HEK293 (cell line): Measurements from ENCODE around the gene RGPD8.

Experiments used
- CTCF ChIA-PET: fragments of 350-600 bp; formaldehyde crosslinking; extraction: SDS; loops from one replicate; lab custom pipeline; 2021; ENCODE audit warnings: antibody characterized with exemption; lab: Yijun Ruan, JAX
- POLR2A ChIA-PET: fragments of 300-600 bp; formaldehyde crosslinking; extraction: SDS; loops from one replicate; lab custom pipeline; 2020; ENCODE audit warnings: antibody characterized with exemption, inconsistent platforms; lab: Yijun Ruan, JAX
- H3K27ac ChIP-seq: fragments of 200-500 bp; sonication (Bioruptor generic); 2 replicates; pipeline ENCODE4 v1.5.1; 2014; ENCODE audit warnings: low read depth, low read length, control low read depth, inconsistent platforms; ENCODE audit errors: extremely low read depth
- H3K36me3 ChIP-seq, 2 experiments: fragments of 200-500 bp in 1 of 2; sonication (Bioruptor generic) in 1 of 2; 1 replicate in 1 of 2; 2 replicates in 1 of 2; pipeline ENCODE4 v1.5.1; 2014 to 2017; ENCODE audit warnings: inconsistent platforms in 2 of 2, low read length in 2 of 2; ENCODE audit not compliant: control insufficient read depth in 2 of 2, insufficient read depth in 1 of 2
- H3K4me1 ChIP-seq: fragments of 200-500 bp; sonication (Bioruptor generic); 2 replicates; pipeline ENCODE4 v1.5.1; 2014; ENCODE audit warnings: mild to moderate bottlenecking, low read length, inconsistent platforms; ENCODE audit not compliant: control insufficient read depth, insufficient read depth
- H3K4me3 ChIP-seq: 2 replicates; pipeline ENCODE4 v1.5.1; 2011; ENCODE audit warnings: low read depth, mild to moderate bottlenecking, control low read depth, low read length, moderate library complexity
- H3K9me3 ChIP-seq: fragments of 200-500 bp; sonication (Bioruptor generic); 2 replicates; pipeline ENCODE4 v1.5.1; 2014; ENCODE audit warnings: low read depth, low read length, inconsistent platforms; ENCODE audit not compliant: control insufficient read depth, insufficient read depth
- GLIS1 ChIP-seq: fragments of 450-650 bp; formaldehyde crosslinking; IDR thresholded peaks from 2 replicates; pipeline ENCODE4 v1.5.1; 2016; ENCODE audit warnings: missing biosample characterization, missing genetic modification characterization
- IKZF3 ChIP-seq: fragments of 450-650 bp; IDR thresholded peaks from 2 replicates; pipeline ENCODE4 v1.5.0; 2018; ENCODE audit warnings: missing biosample characterization, mild to moderate bottlenecking, missing genetic modification characterization, moderate library complexity
- KLF8 ChIP-seq: fragments of 450-650 bp; formaldehyde crosslinking; IDR thresholded peaks from 2 replicates; pipeline ENCODE4 v1.5.1; 2016; ENCODE audit warnings: missing biosample characterization, missing genetic modification characterization
- OVOL3 ChIP-seq: fragments of 450-650 bp; formaldehyde crosslinking; IDR thresholded peaks from 2 replicates; pipeline ENCODE4 v1.5.1; 2016; ENCODE audit warnings: missing biosample characterization, missing genetic modification characterization
- ZNF184 ChIP-seq: fragments of 450-650 bp; IDR thresholded peaks from 2 replicates; pipeline ENCODE4 v1.5.1; 2018; ENCODE audit warnings: missing biosample characterization, mild to moderate bottlenecking, missing genetic modification characterization
- ZNF211 ChIP-seq: fragments of 450-650 bp; formaldehyde crosslinking; IDR thresholded peaks from 2 replicates; pipeline ENCODE4 v1.5.1; 2016; ENCODE audit warnings: low read depth, missing biosample characterization, missing genetic modification characterization
- ZNF335 ChIP-seq: fragments of 450-650 bp; formaldehyde crosslinking; conservative IDR thresholded peaks from 2 replicates; pipeline ENCODE4 v1.5.1; 2016; ENCODE audit warnings: missing biosample characterization, missing genetic modification characterization
- ZNF37A ChIP-seq: fragments of 450-650 bp; IDR thresholded peaks from 2 replicates; pipeline ENCODE4 v1.5.1; 2018; ENCODE audit warnings: missing biosample characterization, missing genetic modification characterization
- ZNF394 ChIP-seq: fragments of 450-650 bp; formaldehyde crosslinking; IDR thresholded peaks from 2 replicates; pipeline ENCODE4 v1.5.1; 2016; ENCODE audit warnings: missing biosample characterization, missing genetic modification characterization, mild to moderate bottlenecking, moderate library complexity, borderline replicate concordance
- ZNF558 ChIP-seq: fragments of 450-650 bp; formaldehyde crosslinking; IDR thresholded peaks from 2 replicates; pipeline ENCODE4 v1.5.1; 2016; ENCODE audit warnings: missing biosample characterization, missing genetic modification characterization
- ZNF654 ChIP-seq: fragments of 450-650 bp; formaldehyde crosslinking; IDR thresholded peaks from 2 replicates; pipeline ENCODE4 v1.5.1; 2016; ENCODE audit warnings: low read depth, missing biosample characterization, missing genetic modification characterization
- ZNF777 ChIP-seq: fragments of 450-650 bp; formaldehyde crosslinking; IDR thresholded peaks from 2 replicates; pipeline ENCODE4 v1.5.1; 2017; ENCODE audit warnings: missing biosample characterization, missing genetic modification characterization, borderline replicate concordance
- ZNF791 ChIP-seq: fragments of 450-650 bp; formaldehyde crosslinking; IDR thresholded peaks from 2 replicates; pipeline ENCODE4 v1.5.1; 2016; ENCODE audit warnings: missing biosample characterization, missing genetic modification characterization
- TF ChIP-seq, protein P1 (sequence below): fragments of 450-650 bp; formaldehyde crosslinking; optimal IDR thresholded peaks from 2 replicates; pipeline ENCODE3; 2016; ENCODE audit warnings: missing biosample characterization, mild to moderate bottlenecking, missing genetic modification characterization
- TF ChIP-seq, protein P2 (sequence below): fragments of 450-650 bp; formaldehyde crosslinking; IDR thresholded peaks from 2 replicates; pipeline ENCODE4 v1.5.1; 2017; ENCODE audit warnings: missing biosample characterization, missing genetic modification characterization

RGPD8 gene

DNA sequence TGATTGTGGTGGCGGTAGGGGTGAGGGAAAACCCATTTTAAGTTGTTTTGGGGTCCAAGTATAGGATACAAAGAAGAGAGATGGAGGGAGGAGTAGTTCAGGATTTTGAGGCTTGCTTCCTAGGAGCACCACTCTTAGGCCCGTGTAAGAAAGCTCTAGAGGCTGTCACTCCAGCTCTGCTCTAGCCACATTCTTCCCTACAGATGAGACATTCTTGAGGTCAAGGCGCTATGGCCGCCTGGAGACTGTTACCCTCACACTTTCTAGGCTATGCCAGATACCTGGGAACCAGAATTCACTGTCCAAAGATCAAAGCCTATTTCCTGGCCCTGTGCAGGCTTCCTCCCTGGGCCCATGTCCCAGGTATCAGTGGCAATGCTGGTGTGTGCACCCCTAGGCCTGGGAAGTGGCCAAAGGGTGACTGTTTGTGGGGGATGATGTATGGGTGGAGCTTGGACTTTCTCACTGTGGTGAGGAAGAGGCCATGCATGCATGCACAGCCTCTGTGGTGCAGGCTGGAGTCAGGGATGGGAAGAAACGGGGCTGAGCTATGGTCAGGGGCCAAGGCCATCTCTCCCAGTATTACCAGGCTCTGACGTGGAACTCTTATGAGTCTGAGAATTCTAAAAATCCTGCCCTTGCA lies 41.5 kb upstream of the RGPD8 start:
- no peak overlapping the region for H3K27ac ChIP-seq
- no peaks in the 10 kb centered on the region for H3K36me3 ChIP-seq
- H3K9me3 ChIP-seq: no peaks in the 10 kb centered on the region
- TF ChIP-seq OVOL3 (tag by site-specific recombination) (no peak), ZNF394 (tag by site-specific recombination) (no peak), ZNF791 (tag by site-specific recombination) (no peak), GLIS1 (no peak)
- TF ChIP-seq, protein P1, sequence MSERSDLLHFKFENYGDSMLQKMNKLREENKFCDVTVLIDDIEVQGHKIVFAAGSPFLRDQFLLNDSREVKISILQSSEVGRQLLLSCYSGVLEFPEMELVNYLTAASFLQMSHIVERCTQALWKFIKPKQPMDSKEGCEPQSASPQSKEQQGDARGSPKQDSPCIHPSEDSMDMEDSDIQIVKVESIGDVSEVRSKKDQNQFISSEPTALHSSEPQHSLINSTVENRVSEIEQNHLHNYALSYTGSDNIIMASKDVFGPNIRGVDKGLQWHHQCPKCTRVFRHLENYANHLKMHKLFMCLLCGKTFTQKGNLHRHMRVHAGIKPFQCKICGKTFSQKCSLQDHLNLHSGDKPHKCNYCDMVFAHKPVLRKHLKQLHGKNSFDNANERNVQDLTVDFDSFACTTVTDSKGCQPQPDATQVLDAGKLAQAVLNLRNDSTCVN: no peak
- H3K4me3 ChIP-seq: no peak overlapping the region
- ChIA-PET CTCF (no interaction called here), POLR2A (no interaction called here)
- H3K4me1 ChIP-seq: no peaks in the 10 kb centered on the region

DNA sequence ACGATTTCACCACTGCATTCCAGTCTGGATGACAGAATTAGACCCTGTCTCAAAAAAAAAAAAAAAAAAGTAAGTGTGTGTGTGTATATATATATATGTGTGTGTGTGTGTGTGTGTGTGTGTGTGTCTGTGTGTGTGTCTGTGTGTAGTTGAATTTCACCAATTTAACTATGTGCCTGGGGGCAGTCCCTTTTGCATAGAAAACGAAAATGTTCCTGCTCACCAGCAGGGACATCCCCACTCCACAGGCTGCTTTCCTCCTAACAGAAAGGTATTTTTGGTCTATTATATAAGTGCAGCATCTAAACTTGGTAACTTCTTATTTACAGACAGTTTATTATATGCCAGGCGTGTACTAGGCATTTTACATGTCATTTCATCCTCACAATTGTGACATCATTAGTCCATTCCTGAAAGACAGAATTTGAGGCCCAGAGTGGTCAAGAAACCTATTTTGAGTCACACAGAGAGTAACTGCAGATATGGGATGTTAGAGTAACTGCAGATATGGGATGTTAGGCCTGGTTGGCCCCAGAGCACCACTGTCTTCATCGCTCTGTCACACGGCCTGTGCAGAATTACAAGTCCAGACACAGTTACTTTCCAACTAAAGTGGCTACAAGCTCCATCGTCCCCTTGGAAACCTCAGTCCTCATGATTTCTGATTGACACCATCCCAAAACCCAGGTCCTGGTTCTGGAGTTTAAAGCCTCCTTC lies 39.3 kb upstream of the RGPD8 start:
- CTCF ChIA-PET: interaction anchor here (0.6 kb wide), 1 partner anchor 127 kb away, joined by 4 read pairs; no protein-coding TSS in a partner anchor
- no peak overlapping the region for H3K27ac ChIP-seq
- POLR2A ChIA-PET: no interaction called here
- no peak for TF ChIP-seq KLF8 (tag by site-specific recombination)
- TF ChIP-seq, protein P2, sequence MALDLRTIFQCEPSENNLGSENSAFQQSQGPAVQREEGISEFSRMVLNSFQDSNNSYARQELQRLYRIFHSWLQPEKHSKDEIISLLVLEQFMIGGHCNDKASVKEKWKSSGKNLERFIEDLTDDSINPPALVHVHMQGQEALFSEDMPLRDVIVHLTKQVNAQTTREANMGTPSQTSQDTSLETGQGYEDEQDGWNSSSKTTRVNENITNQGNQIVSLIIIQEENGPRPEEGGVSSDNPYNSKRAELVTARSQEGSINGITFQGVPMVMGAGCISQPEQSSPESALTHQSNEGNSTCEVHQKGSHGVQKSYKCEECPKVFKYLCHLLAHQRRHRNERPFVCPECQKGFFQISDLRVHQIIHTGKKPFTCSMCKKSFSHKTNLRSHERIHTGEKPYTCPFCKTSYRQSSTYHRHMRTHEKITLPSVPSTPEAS: peak; percentile 55; the same call in 1 of the 2 replicates
- H3K4me3 ChIP-seq: no peak overlapping the region
- no peaks in the 10 kb centered on the region for H3K36me3 ChIP-seq
- H3K9me3 ChIP-seq: no peaks in the 10 kb centered on the region
- no peaks in the 10 kb centered on the region for H3K4me1 ChIP-seq

DNA sequence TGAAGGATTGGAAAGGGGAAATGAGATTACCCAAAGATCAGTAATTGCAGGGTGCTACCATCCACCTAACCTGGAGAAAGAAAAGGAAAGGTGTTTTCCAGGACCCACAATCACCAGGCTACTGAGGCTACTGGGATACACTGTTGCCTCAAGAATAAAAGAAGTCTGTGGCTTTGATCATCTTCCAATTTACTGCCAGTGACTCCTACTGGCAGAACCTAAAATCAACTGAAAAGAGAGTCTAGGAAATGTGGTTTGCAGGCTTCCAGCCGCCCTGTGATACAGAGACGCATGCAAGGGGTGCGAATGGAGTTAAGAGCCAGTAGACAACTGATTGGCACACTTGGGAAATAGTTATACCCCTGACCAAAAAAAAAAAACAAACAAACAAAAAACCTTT lies 31.9 kb upstream of the RGPD8 start:
- Histone ChIP-seq H3K4me1 (no peaks in the 10 kb centered on the region), H3K9me3 (no peaks in the 10 kb centered on the region), H3K4me3 (no peak overlapping the region), H3K36me3 (no peaks in the 10 kb centered on the region), H3K27ac (no peak overlapping the region)
- ChIA-PET POLR2A (no interaction called here), CTCF (interaction anchor here (0.6 kb wide), 2 partner anchors 50 to 522 kb away, joined by 3 read pairs; no protein-coding TSS in a partner anchor)
- TF ChIP-seq IKZF3 (tag by site-specific recombination) (no peak), ZNF335 (tag by site-specific recombination) (no peak), ZNF654 (no peak), ZNF211 (tag by site-specific recombination) (no peak), ZNF37A (tag by site-specific recombination) (no peak)

DNA sequence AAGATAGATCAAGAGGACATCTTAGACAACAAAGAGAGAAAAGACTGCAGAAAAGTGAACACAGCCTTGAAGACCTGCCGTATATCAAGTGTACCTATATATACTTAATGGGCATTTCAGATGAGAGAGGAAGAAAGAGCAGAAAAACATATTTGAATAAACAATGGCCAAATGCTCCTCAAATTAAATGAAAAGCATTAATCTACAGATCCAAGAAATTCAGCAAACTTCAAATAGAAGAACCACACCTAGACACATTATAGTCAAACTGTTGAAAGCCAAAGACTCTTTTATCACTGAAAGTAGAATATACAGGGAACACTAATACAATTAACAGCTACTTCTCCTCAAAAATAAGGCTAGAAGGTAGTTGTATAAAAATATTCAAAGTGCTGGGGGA lies 29.8 kb upstream of the RGPD8 start:
- Histone ChIP-seq H3K4me1 (no peaks in the 10 kb centered on the region), H3K4me3 (no peak overlapping the region), H3K36me3 (no peaks in the 10 kb centered on the region), H3K27ac (no peak overlapping the region), H3K9me3 (no peaks in the 10 kb centered on the region)
- POLR2A ChIA-PET: no interaction called here
- CTCF ChIA-PET: no interaction called here
- TF ChIP-seq ZNF558 (tag by site-specific recombination) (peak; percentile 95), ZNF777 (no peak), ZNF184 (tag by site-specific recombination) (no peak)
